RWPE1 (cell line): Measurements from ENCODE around the gene KIF5C.

Source experiments
- CTCF ChIA-PET: fragments of 350-600 bp; sonication (Branson Sonifier 250); formaldehyde crosslinking; extraction: SDS; loops from one replicate; lab custom pipeline; 2021; lab: Yijun Ruan, JAX
- POLR2A ChIA-PET: fragments of 400-600 bp; formaldehyde crosslinking; extraction: SDS; loops from one replicate; lab custom pipeline; 2020; ENCODE audit warnings: antibody characterized with exemption; ENCODE audit not compliant: low non-redundant PET; lab: Yijun Ruan, JAX
- DNase-seq: peaks from one replicate; pipeline ENCODE4 v3.0.0; 2012; ENCODE audit warnings: low spot score
- H3K27ac ChIP-seq: fragments of 450-650 bp; 2 replicates; pipeline ENCODE4 v1.5.1; 2017
- TF ChIP-seq, protein P1 (sequence below): fragments of 450-650 bp; conservative IDR thresholded peaks from 2 replicates; pipeline ENCODE4 v1.5.1; 2017; ENCODE audit warnings: low read depth, mild to moderate bottlenecking

KIF5C gene

DNA sequence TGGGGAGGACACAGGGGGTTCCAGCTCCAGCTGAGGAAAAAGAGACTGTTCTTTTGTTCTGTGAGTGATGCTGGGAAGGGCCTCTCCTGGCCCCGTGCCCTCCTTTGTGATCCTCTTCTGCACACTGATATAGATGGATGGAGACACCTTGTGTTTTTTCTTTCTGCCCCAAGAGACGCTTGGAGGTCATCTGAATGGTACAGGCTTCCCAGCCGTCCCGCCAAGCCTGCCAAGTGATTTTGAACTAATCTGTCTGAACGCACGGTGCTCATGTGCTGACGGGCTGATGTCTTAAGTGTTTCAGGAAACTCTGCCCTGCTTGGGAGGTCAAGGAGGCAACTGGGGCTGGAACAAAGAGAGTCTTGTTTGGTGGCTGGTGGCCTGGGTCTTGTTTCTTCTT, 57.5 kb downstream of the KIF5C start:
- POLR2A ChIA-PET = no interaction called here
- no peak overlapping the region for H3K27ac ChIP-seq
- CTCF ChIA-PET = no interaction called here
- TF ChIP-seq, protein P1, sequence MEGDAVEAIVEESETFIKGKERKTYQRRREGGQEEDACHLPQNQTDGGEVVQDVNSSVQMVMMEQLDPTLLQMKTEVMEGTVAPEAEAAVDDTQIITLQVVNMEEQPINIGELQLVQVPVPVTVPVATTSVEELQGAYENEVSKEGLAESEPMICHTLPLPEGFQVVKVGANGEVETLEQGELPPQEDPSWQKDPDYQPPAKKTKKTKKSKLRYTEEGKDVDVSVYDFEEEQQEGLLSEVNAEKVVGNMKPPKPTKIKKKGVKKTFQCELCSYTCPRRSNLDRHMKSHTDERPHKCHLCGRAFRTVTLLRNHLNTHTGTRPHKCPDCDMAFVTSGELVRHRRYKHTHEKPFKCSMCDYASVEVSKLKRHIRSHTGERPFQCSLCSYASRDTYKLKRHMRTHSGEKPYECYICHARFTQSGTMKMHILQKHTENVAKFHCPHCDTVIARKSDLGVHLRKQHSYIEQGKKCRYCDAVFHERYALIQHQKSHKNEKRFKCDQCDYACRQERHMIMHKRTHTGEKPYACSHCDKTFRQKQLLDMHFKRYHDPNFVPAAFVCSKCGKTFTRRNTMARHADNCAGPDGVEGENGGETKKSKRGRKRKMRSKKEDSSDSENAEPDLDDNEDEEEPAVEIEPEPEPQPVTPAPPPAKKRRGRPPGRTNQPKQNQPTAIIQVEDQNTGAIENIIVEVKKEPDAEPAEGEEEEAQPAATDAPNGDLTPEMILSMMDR = no peak
- no peak for DNase-seq

DNA sequence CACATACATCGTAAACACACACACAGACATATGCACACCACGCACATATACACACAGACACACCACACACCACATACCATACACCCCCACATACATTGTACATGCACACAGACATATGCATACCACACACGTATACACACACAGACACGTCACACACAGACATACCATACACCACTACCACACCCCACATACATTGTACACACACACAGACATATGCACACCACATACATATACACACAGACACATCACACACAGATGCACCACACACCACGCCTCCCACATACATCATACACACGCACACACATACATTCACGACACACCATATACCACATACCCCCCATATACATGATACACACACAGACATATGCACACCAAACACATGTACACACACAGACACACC, 58.4 kb downstream of the KIF5C start:
- TF ChIP-seq, protein P1 = no peak
- POLR2A ChIA-PET = no interaction called here
- CTCF ChIA-PET = no interaction called here
- DNase-seq = no peak
- H3K27ac ChIP-seq = no peak overlapping the region

DNA sequence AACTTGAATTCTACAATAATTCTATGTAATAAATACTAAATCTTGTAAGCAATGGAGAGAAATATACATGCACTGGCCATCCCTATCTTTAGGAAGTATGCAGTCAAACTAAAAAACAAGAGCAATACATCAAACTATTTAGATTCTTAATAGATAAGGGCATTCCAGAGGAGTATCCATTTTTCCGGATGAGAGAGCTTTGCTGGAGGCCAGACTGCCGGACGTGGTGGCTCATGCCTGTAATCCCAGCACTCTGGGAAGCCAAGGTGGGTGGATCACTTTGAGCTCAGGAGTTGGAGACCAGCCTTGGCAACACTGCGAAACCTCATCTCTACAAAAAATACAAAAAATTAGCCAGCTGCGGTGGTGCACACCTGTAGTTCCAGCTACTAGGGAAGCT, 60.8 kb downstream of the KIF5C start:
- DNase-seq = no peak
- H3K27ac ChIP-seq = no peak overlapping the region
- ChIA-PET CTCF (no interaction called here), POLR2A (no interaction called here)
- TF ChIP-seq, protein P1 = no peak

DNA sequence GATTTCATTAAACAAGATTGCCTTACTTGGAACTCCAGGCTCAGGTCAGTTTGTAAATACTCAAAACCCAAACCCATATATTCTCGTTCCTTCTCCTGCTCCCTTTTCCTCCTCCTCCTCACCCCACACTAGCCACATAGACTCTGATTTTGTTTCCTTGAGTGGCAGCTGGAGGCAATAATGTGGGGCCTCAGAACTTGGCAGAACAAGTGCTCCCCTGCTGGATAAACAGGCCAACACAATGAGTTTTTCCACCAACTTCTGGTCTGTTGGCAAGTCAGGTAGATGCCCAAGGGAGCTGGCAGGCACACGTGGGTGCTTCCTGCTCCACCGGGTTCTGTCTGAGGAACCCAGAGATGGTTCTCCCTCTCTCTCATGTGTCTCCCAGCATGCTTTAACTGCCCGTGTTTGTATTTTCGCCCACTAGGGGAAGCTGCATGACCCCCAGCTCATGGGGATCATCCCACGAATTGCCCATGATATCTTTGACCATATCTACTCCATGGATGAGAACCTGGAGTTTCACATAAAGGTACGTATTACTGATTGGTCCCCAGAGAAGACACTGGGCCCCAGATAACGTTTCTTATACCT, 61.9 kb downstream of the KIF5C start:
- TF ChIP-seq, protein P1 = no peak
- ChIA-PET POLR2A (no interaction called here), CTCF (interaction anchor here (0.6 kb wide), 1 partner anchor 624 kb away, joined by 3 read pairs; no protein-coding TSS in a partner anchor)
- no peak overlapping the region for H3K27ac ChIP-seq
- DNase-seq = no peak

DNA sequence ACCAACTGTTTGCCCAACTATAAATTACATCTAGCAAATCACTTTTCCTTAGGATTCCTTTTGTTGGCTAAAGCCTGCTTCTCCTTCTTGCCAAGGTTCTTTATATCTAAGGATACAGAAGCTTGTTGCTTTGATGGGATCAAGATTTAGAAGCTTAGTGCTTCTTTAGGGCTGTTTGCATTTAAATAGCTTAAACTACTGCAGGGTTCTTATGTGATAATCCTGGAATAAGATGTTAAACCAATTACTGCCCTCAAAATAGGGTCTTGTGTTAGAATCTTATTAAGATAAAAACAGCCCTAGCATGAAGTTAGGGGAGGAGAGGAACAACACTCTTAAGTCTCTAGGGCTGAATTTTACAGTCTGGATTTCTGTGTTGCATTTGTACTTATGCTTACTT, 64.2 kb downstream of the KIF5C start:
- no peak overlapping the region for H3K27ac ChIP-seq
- CTCF ChIA-PET = no interaction called here
- no peak for DNase-seq
- TF ChIP-seq, protein P1 = no peak
- POLR2A ChIA-PET = no interaction called here

DNA sequence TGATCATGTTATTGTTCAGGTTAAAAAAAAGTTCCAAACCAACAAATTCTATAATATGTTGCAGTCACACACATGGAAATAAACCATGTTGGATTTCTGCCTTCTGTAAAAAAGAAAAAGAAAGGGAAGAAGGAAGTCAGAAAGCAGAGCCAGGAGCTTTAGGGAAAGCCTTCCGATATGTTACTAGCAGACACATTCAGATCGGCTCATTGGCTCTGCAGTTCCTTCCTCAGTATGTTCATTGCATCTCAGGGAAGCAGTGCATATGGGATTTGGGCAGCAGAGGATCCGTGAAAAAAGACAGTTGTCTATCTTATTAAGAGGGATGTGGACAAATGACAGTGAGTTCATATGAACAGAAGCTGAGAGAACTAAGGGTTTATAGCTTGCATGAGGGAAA, 68.1 kb downstream of the KIF5C start:
- TF ChIP-seq, protein P1 = no peak
- POLR2A ChIA-PET = no interaction called here
- CTCF ChIA-PET = no interaction called here
- no peak for DNase-seq
- no peak overlapping the region for H3K27ac ChIP-seq
